ENCODE measurements around the gene ADAMTS1.

DNA sequence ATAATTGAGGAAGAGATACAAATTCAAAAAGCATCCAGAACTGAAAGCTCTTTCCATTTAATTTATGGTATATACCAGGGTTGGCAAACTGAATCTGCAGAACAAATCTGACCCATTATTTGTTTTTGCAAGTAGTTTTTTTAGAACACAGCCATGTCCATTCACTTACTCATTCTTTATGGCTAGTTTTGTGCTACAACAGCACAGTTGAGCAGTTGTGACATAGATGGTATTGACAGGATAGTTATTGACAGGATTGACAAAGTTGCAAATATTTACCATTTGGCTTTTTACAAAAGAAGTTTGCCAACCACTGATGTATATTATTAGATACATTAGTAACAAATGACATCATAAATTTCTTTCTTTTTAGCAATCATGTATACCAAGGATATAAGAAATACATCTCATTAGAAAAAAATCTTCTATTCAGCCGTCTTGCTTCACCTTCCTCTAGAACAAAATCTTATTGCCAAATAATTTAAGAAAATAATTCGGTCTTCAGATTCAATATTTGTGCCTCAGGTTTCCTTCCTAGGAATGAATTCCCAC lies 9.4 kb downstream of the ADAMTS1 start:
- TF ChIP-seq YY1 (IDR thresholded peaks at IDR 0.05; ENCODE audit: insufficient read depth, insufficient read length) (no peak), ZNF274 (IDR thresholded peaks at IDR 0.05; ENCODE audit: low read depth, low read length) (no peak)

Measured in NT2/D1 (cell line).